Naive thymus-derived CD8-positive, alpha-beta T cell (primary cell): ENCODE results near the gene RALY. TPM values are rescaled to one million over a fixed set of nuclear protein-coding genes. Genes with fewer than 3 reads are reported as not detected.
A peak's percentile ranks its signal among the peaks of the same experiment; 100 is the strongest.

Experiments
- ATAC-seq, 2 donors: fragments of 150-1000 bp; cut with Tn5 transposase in 1 of 2; sonication (Bioruptor Pico), chemical (Tn5 transposase) in 1 of 2; 1 replicate in 1 of 2; 2 replicates in 1 of 2; pipeline ENCODE4 v1.10.0; 2021; ENCODE audit warnings: mild to moderate bottlenecking in 2 of 2, moderate library complexity in 2 of 2
- POLR2A ChIA-PET: fragments of 350-600 bp; sonication (Branson Sonifier 250); formaldehyde crosslinking; loops from one replicate; lab custom pipeline; 2021; ENCODE audit warnings: antibody characterized with exemption; lab: Charles Lee
- DNase-seq, 10 donors: peaks; one replicate each; pipeline versions ENCODE4 v3.0.0 to v3.0.0-alpha.2; 2020 to 2022
- H3K27ac Mint-ChIP-seq, 10 donors: one replicate each; pipeline ENCODE4 v1.8.0; 2020 to 2022; ENCODE audit warnings: mild to moderate bottlenecking in 10 of 10, mixed read lengths in 10 of 10, moderate library complexity in 4 of 10, inconsistent platforms in 1 of 10
- H3K27me3 Mint-ChIP-seq, 5 donors: one replicate each; pipeline ENCODE4 v1.8.0; 2021 to 2022; ENCODE audit warnings: mixed read lengths in 5 of 5
- H3K36me3 Mint-ChIP-seq, 3 donors: one replicate each; pipeline ENCODE4 v1.8.0; 2020 to 2022; ENCODE audit warnings: mixed read lengths in 3 of 3, mild to moderate bottlenecking in 2 of 3, inconsistent platforms in 1 of 3
- H3K4me1 Mint-ChIP-seq, 4 donors: one replicate each; pipeline ENCODE4 v1.8.0; 2021 to 2022; ENCODE audit warnings: mixed read lengths in 4 of 4
- H3K4me3 Mint-ChIP-seq, 10 donors: one replicate each; pipeline ENCODE4 v1.8.0; 2020 to 2022; ENCODE audit warnings: mild to moderate bottlenecking in 10 of 10, mixed read lengths in 10 of 10, moderate library complexity in 6 of 10, inconsistent platforms in 1 of 10
- H3K9me3 Mint-ChIP-seq, 9 donors: one replicate each; pipeline ENCODE4 v1.8.0; 2020 to 2022; ENCODE audit warnings: mixed read lengths in 9 of 9, mild to moderate bottlenecking in 3 of 9, inconsistent platforms in 1 of 9, moderate library complexity in 1 of 9
- polyA plus RNA-seq, 3 donors: library from polyadenylated mRNA; unstranded; fragments of 300-500 nt; fragmentation: Illumina TruSeq; gene quantifications; one replicate each; pipeline ENCODE4 v1.2.3, GENCODE V29; 2021
- total RNA-seq, 8 experiments: library from RNA in 2 of 8; stranded (reverse) in 2 of 8; gene quantifications; one replicate each; pipeline ENCODE4 v1.2.3 and lab custom pipeline; 2021 to 2026

RALY gene
- total and polyA plus RNA-seq, 5 experiments from 2014 or later, result 105 to 211 (median 175) TPM

DNA sequence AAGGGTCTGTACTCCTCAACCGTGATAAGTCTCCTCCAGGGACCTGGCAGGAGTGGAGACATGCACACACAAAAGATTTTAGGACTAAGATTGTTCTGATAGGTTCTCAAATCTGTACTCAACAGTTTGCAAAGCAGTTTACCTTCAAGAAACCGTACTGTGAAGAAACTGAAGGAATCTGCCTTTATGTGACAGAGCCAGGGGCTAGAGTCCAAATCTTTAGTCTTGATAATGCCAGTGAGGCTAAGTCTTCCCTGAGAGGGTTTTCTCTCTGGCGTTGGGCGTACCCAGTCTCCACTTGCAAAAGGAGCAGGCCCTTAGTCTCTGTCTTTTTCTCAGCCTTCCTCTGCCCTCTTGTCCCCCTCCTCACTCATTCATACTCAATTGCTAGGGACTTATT, 47.5 kb downstream of the RALY start:
- Mint-ChIP-seq H3K27me3 (no peaks in the 10 kb centered on the region), H3K27ac (peak overlapping the region in 8 of 10 donors; percentile 11 to 95 (median 83)), H3K4me3 (peak overlapping the region in 4 of 10 donors; percentile 6 to 35 (median 32)), H3K9me3 (no peaks in the 10 kb centered on the region), H3K4me1 (peaks cover 64 to 97% (median 93%) of the 10 kb centered on the region in 4 donors), H3K36me3 (peaks cover 0 to 24% (median 2%) of the 10 kb centered on the region in 3 donors)
- no peak for ATAC-seq
- no peak for DNase-seq
- POLR2A ChIA-PET, result no interaction called here

DNA sequence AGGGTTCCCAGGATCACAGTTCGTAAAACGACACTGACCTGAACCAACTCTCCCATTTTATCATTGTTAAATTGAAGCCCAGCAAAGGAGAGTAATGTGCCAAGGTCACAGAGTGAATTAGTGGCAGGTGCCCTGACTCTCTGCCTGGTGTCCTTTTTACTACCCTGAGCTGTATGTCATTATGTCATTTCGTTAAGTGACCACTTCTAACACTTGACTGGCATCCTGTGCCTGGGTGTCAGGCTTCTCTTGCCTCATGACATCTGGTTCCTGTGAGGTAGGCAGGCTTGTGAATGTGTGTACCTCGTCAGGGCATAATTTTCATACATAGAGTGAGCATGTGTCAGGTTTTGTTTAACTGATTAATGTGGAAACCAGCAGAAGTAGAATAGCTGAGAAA, 48.6 kb downstream of the RALY start:
- H3K27me3 Mint-ChIP-seq, result no peaks in the 10 kb centered on the region
- peak overlapping the region in 5 of 10 donors; percentile 0 to 56 (median 31) for H3K4me3 Mint-ChIP-seq
- peaks cover 60 to 94% (median 90%) of the 10 kb centered on the region in 4 donors for H3K4me1 Mint-ChIP-seq
- DNase-seq (peak in 4 of 10 donors; percentile 32 to 44 (median 38)), ATAC-seq (peak; percentile 49 to 98)
- peak overlapping the region in 9 of 10 donors; percentile 33 to 95 (median 79) for H3K27ac Mint-ChIP-seq
- peaks cover 0 to 31% (median 2%) of the 10 kb centered on the region in 3 donors for H3K36me3 Mint-ChIP-seq
- no peaks in the 10 kb centered on the region for H3K9me3 Mint-ChIP-seq
- POLR2A ChIA-PET, result interaction anchor here (0.6 to 1.0 kb wide), 2 partner anchors 17 to 49 kb away, joined by 3 to 4 read pairs; partner anchors contain the start of gene RALY

DNA sequence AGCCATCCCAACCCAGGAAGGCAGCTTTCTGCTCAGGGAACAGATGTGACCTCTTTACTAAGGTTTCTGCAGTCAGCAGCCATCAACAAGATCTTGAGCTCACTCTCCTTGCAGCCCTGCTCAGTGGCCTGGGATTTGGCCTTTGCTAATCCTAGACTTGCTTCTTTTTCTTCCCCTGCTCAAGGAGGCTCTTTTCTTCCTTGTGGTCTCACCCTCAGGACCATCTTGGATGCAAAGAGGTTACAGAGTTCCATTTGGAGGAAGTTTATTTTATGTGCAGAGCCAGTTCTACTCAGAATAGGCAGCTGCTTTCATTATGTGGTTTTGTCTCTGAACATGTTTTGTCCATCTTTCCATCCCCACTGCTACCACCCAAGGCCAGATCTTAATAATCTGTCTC, 49.3 kb downstream of the RALY start:
- Mint-ChIP-seq H3K4me3 (no peak overlapping the region), H3K4me1 (peaks cover 62 to 95% (median 90%) of the 10 kb centered on the region in 4 donors), H3K27me3 (no peaks in the 10 kb centered on the region), H3K36me3 (peaks cover 0 to 35% (median 2%) of the 10 kb centered on the region in 3 donors), H3K9me3 (no peaks in the 10 kb centered on the region), H3K27ac (peak overlapping the region; percentile 28 to 95 (median 55))
- POLR2A ChIA-PET, result interaction anchor here (1.0 kb wide), 1 partner anchor 49 kb away, joined by 4 read pairs; the partner anchor contains the start of gene RALY
- no peak for ATAC-seq
- no peak for DNase-seq

DNA sequence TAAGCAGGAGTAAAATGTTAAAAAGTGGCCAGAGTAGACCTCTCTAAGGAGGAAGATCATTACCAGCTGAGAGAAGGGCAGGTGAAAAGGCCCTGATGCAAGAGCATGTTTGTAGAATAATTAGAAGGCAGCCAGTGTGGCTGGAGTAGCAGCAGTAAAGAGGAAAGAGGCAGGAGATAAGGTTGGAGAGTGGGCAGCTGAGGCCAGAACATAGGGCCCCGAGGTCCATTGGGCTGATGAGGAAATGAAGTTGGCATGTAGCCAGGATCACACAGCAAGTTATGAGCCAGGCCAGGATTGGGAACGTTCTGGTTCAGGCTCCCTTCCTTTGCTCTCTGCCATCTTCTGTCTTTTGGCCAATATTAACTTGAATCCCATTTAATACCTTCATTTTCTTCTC, 51.6 kb downstream of the RALY start:
- ATAC-seq (no peak), DNase-seq (no peak)
- Mint-ChIP-seq H3K36me3 (peaks cover 0 to 38% (median 0%) of the 10 kb centered on the region in 3 donors), H3K27ac (peak overlapping the region in 6 of 10 donors; percentile 15 to 79 (median 41)), H3K4me1 (peaks cover 64 to 93% (median 91%) of the 10 kb centered on the region in 4 donors), H3K9me3 (no peaks in the 10 kb centered on the region), H3K4me3 (no peak overlapping the region), H3K27me3 (no peaks in the 10 kb centered on the region)
- POLR2A ChIA-PET, result interaction anchor here (2.2 kb wide), 1 partner anchor 53 kb away, joined by 9 read pairs; the partner anchor contains the start of gene RALY

DNA sequence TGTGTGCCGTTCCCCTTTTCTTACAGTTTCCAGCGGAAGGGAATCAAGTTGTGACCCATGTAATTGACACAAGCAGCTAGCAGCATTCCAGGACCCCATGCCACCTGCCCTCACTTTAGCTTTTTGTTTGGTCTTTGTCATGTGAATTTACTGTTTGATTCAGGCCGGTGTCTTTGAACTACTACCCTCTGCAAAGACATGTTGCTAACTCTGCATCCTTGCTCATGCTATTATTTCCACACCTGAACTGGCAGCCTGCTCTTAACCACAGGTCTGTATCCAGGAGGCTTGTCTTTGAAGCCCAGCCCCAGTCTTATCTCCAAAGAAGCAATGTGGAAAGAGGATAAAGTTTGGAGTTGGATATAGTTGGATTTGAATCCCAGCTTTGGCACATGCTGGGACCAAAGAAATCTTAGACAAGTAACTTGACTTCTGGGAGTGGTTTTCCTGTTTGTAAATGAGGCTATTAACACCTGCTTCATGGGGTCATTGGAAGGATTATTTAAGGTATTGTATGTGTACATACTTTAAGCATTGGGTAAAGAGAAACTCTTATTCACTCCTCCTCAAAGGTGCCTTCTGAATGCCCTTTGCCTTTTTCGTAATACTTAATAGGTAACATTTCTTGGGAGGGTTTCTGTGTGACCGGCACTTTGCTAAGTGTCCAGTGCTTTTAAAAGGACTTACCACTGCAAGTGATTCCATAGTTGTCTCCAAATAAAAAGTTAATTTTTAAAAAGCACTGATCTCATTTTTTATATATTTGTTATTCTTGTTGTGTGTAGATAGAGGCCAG, 52.4 kb downstream of the RALY start:
- no peak for DNase-seq
- no peak overlapping the region for H3K4me3 Mint-ChIP-seq
- H3K27ac Mint-ChIP-seq, result peak overlapping the region in 8 of 10 donors; percentile 15 to 62 (median 36)
- POLR2A ChIA-PET, result no interaction called here
- H3K9me3 Mint-ChIP-seq, result no peaks in the 10 kb centered on the region
- no peaks in the 10 kb centered on the region for H3K27me3 Mint-ChIP-seq
- peaks cover 0 to 38% (median 0%) of the 10 kb centered on the region in 3 donors for H3K36me3 Mint-ChIP-seq
- H3K4me1 Mint-ChIP-seq, result peaks cover 60 to 93% (median 91%) of the 10 kb centered on the region in 4 donors
- no peak for ATAC-seq

DNA sequence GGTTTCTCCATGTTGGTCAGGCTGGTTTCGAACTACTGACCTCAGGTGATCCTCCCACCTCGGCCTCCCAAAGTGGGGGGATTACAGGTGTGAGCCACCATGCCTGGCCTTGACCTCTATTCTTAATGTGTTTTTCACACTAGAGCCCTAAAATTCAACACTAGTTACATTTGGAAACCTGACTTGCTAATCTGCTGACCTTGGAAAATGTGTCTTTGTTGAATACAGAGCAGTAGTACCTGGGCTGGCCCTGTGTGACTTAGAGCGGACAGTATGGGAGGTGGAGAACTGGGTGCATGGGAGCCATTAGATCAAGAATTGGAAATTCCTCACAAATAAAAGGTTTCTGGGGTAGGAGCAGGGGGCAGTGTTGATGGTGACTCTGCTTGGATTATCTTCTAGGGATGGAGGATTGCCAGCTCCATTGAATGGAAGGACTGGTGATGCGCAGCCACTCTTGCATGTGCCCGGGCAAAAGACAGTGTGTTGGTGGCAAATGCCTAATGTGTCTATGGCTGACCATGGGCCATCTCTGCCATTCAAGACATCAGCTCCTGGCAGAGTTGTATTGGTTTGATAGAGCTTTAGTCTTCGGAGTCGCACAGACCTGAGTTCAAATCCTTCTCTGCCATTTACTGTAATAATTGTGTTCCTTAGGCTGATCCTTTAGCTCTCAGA, 53.4 kb downstream of the RALY start:
- Mint-ChIP-seq H3K27me3 (no peaks in the 10 kb centered on the region), H3K4me3 (peak overlapping the region in 1 of 10 donors; percentile 50), H3K9me3 (no peaks in the 10 kb centered on the region), H3K27ac (peak overlapping the region in 5 of 10 donors; percentile 16 to 80 (median 38)), H3K4me1 (peaks cover 56 to 93% (median 91%) of the 10 kb centered on the region in 4 donors), H3K36me3 (peaks cover 0 to 34% (median 0%) of the 10 kb centered on the region in 3 donors)
- ATAC-seq, result no peak
- DNase-seq, result no peak
- POLR2A ChIA-PET, result no interaction called here

DNA sequence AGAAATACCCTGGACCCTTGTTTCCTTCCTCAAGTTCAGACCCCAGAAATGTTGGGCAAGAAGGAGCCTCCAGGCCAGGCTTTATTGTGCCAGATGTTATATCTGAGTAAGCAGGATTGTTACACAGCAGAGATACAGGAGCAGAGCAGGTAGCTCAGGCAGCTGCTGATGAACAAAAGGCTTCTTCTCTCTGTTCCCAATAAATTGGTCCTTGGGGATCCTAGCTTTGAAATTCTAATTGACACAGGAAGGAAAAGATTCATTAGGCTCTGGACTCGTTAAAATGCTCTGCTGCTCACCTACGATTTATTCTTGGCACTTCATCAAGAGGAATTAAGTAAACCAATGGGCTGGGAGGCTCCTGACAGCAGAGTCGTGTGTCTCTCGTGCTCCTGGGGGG, 54.2 kb downstream of the RALY start:
- Mint-ChIP-seq H3K4me3 (no peak overlapping the region), H3K9me3 (no peaks in the 10 kb centered on the region), H3K4me1 (peaks cover 55 to 93% (median 91%) of the 10 kb centered on the region in 4 donors), H3K27me3 (no peaks in the 10 kb centered on the region), H3K27ac (peak overlapping the region in 1 of 10 donors; percentile 65), H3K36me3 (peaks cover 0 to 32% (median 0%) of the 10 kb centered on the region in 3 donors)
- no peak for ATAC-seq
- POLR2A ChIA-PET, result interaction anchor here (0.6 kb wide), 1 partner anchor 280 kb away, joined by 4 read pairs; no protein-coding TSS in a partner anchor
- no peak for DNase-seq

DNA sequence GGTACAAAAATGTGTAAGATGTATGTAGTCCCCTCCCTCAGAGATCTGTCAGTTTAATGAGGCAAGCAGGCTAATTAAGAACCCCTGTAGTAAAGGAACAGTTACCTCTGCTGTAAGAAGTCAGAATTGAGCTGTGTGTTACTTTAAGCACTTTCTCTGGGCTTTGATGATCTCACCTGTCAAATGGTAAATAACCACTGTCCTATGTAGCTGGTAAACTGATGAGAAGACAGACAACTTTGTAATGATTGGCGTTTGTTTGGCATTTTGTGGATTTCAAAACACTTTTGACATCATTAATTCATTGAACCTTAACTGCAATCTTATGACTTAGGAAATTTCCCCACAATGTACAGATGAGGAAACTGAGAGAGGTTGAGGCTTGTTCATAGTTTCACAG, 55.7 kb downstream of the RALY start:
- Mint-ChIP-seq H3K36me3 (peaks cover 0 to 22% (median 0%) of the 10 kb centered on the region in 3 donors), H3K27ac (peak overlapping the region in 6 of 10 donors; percentile 0 to 85 (median 60)), H3K9me3 (no peaks in the 10 kb centered on the region), H3K4me3 (no peak overlapping the region), H3K4me1 (peaks cover 48 to 93% (median 89%) of the 10 kb centered on the region in 4 donors), H3K27me3 (no peaks in the 10 kb centered on the region)
- POLR2A ChIA-PET, result no interaction called here
- DNase-seq (no peak), ATAC-seq (no peak)

DNA sequence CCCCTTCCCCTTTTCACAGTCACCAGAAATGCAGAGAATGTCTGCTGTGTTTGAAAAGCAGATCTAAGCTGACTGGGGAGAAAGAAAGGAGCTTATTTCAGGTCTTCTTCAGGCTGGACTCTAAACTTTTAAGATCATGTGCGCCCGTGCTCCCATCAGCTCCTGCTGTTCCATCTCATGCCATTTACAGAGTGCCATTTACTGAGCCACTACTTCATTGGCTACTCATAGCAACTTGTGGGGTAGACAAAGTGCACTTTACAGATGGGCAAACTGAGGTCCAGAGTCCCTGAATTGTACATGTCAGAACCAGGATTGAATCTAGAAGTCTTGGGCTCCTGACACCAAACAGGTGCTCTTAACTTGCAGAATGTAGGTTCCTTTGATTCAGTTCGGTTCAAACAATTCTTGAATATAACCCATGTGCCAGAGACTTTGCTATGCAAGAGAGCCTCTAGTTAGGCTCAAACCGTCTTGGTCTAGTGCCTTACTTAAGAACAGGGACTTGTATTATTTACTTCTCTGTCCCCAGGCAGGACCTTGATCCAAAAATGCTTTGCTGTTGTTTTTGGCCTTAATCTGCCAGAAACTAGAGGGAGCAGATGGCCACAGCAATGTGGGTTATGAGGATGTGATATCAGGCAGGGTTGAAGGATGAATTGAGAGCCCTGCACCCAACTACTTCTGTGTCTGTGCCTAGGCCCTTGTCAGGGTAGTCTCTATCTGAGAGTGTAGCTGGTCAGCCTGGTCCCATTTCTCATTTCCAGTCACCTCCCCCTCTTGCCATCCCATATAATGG, 56.4 kb downstream of the RALY start:
- peaks cover 51 to 93% (median 92%) of the 10 kb centered on the region in 4 donors for H3K4me1 Mint-ChIP-seq

DNA sequence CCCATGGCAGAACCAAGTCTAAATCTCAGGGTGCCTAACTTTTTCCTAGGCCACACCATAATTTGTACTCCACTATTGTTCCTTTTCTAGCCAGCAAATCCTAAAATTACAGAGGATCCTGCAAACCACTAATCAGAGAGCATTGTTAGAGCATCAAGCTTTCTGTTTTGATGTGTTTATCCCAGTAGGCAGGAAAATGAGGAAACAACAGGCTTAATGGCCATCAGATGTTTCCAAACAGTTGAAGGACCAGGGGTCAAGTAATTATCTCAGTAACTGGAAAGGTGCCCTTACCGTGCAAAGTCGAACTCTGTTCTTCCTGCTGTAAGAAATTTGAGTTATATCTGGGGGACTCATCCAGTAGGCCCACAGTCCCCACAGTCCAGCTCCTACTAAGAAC, 58.7 kb downstream of the RALY start:
- H3K27me3 Mint-ChIP-seq, result no peaks in the 10 kb centered on the region
- H3K27ac Mint-ChIP-seq, result peak overlapping the region in 4 of 10 donors; percentile 15 to 61 (median 26)
- POLR2A ChIA-PET, result no interaction called here
- H3K36me3 Mint-ChIP-seq, result peaks cover 0 to 6% (median 0%) of the 10 kb centered on the region in 3 donors
- ATAC-seq (no peak), DNase-seq (no peak)
- H3K9me3 Mint-ChIP-seq, result no peaks in the 10 kb centered on the region
- no peak overlapping the region for H3K4me3 Mint-ChIP-seq
- H3K4me1 Mint-ChIP-seq, result peaks cover 44 to 92% (median 89%) of the 10 kb centered on the region in 4 donors

More for the DNA sequence above, 56.4 kb downstream of the RALY start:
- H3K27me3 Mint-ChIP-seq, result no peaks in the 10 kb centered on the region
- no peak overlapping the region for H3K4me3 Mint-ChIP-seq
- H3K36me3 Mint-ChIP-seq, result peaks cover 0 to 20% (median 0%) of the 10 kb centered on the region in 3 donors
- H3K9me3 Mint-ChIP-seq, result no peaks in the 10 kb centered on the region
- DNase-seq (no peak), ATAC-seq (no peak)
- H3K27ac Mint-ChIP-seq, result peak overlapping the region in 8 of 10 donors; percentile 21 to 85 (median 60)
- POLR2A ChIA-PET, result no interaction called here

DNA sequence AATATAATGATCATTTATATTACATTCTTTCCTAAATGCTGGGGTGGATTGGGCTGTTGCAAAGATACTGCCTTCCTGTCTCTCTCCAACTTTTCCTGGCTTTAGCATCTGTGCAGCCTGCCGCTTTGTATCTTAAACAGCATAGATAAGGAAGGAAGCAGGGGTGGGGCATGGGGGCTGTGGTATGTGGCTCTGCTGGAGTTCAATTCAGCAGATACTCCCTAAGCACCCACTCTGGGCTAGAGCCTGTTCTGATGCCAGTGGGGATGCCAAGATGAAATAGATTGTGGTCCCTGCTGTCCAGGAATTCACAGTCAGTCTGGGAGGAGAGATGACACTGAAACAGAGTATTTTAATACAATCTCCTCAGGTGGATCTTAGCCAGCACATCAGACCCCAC, 61.6 kb downstream of the RALY start:
- Mint-ChIP-seq H3K27ac (peak overlapping the region in 7 of 10 donors; percentile 4 to 75 (median 20)), H3K27me3 (no peaks in the 10 kb centered on the region), H3K36me3 (peaks cover 0 to 11% (median 0%) of the 10 kb centered on the region in 3 donors), H3K4me1 (peaks cover 51 to 93% (median 89%) of the 10 kb centered on the region in 4 donors), H3K4me3 (peak overlapping the region in 4 of 10 donors; percentile 2 to 42 (median 14)), H3K9me3 (no peaks in the 10 kb centered on the region)
- peak in 1 of 10 donors; percentile 7 for DNase-seq
- POLR2A ChIA-PET, result interaction anchor here (0.6 kb wide), 1 partner anchor 16 kb away, joined by 3 read pairs; no protein-coding TSS in a partner anchor
- ATAC-seq, result no peak
